GM21723 (cell line): Measurements from ENCODE around the gene RAB23.

Experiments
- ATAC-seq: cut with Tn5 transposase; IDR thresholded peaks from one replicate; pipeline ENCODE4 v1.9.1; 2021; ENCODE audit warnings: mild to moderate bottlenecking, moderate library complexity; ENCODE audit not compliant: unreplicated experiment

RAB23 gene

DNA sequence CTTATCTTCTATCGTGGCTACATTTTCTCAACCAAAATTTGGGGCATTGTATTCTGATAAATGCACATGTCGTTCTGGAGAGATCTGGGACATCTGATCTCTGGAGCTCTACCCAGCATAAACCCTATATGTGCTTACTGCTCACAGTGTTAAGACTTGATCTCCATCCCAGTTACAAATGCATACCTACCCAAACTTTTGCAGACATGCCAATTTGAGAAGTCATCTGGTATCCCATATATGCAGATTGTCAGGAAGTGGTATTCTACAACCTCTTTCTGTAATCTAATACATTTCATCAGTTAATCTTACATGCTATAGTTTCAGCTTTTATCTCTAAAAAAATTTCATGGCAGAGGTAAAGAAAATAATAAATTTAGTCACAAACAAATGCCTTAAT lies 38.8 kb downstream of the RAB23 start:
- no peak for ATAC-seq

DNA sequence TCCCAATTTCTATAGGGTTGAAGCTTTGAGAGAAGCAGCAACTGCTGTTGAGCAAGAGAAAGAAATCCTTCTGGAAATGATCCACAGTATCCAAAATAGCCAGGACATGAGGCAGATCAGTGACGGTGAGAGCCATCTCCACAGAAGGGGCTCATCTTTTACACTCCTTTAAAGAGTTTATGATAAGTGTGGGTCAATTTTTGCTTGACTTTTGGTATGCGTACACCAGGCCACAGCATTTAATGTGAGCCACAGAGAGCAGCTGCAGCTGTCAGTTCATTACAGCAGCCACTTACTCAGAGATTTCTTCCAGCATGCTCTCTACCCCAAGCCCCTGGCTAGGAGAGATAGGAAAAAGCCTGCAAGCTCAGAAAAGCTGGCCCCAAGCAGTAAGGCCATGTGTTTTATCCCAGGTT lies 40.1 kb downstream of the RAB23 start:
- no peak for ATAC-seq

DNA sequence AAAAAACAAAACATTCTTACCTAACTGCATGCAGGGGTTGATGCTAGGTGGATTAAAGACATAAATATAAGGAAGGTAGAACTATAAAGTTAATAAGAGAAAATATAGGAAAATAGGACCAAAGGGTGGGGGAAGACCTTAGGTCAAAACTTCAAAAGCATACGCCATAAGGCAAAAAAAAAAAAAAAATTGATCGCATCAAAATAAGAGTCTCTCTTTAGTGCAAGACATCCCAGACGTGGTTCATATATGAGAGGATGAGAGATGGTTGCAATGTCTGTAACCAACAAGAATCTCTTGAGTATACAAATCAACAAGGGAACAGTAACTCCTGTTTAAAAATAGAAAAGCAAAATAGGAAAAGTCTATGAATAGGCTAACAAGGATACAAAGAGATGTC lies 41.5 kb downstream of the RAB23 start:
- no peak for ATAC-seq

DNA sequence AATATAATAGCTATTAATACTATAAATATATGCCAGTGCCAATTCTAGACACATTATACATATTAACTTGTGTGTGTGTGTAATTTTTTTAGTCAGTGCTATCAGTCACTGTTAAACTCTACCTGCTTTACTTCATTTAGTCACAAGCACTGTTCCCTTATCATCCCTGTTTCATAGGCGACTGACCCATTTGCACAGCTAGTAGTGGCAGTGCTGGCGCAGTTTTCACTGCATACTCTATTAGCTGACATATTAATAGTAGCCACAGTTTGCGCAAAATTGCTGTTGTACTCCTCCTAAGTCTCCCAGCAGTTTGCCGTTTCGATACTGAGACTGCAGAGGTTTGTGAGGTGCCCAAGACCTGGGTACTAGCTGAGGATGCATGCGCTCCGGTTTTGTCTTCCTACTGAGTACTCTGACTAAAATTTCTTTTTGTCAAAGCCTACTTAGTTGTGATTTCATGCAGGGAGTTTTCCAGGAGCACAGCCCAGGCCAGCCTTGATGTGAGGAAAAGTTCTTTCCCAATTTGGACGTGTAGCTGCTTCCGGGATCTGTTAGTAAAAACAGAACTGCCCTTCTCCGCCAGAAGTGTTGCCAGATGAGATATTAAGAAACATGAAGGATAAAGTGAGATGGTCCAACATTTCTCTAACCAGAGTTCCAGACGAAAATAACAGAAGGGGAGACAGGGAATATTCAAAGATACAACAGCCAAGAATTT lies 44.4 kb downstream of the RAB23 start:
- ATAC-seq: no peak

DNA sequence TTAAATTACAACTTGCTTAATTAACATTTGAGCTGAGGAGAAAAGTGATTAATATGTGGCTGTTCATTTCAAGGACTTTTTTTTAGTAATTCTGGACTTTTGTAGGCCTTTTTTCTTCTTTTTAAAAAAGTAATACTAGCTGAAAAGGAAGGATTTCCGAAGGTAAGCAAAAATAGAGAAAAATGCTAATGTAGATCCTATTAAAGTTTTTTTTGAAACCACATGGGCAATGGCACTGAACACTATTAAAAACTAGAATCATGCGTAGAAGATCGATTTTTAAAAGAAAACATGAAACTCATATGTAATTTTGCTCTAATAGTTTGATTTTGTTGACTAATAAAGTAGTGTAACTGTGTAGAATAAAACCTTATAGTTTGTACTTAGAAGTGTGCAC lies 47.6 kb downstream of the RAB23 start:
- ATAC-seq: no peak

DNA sequence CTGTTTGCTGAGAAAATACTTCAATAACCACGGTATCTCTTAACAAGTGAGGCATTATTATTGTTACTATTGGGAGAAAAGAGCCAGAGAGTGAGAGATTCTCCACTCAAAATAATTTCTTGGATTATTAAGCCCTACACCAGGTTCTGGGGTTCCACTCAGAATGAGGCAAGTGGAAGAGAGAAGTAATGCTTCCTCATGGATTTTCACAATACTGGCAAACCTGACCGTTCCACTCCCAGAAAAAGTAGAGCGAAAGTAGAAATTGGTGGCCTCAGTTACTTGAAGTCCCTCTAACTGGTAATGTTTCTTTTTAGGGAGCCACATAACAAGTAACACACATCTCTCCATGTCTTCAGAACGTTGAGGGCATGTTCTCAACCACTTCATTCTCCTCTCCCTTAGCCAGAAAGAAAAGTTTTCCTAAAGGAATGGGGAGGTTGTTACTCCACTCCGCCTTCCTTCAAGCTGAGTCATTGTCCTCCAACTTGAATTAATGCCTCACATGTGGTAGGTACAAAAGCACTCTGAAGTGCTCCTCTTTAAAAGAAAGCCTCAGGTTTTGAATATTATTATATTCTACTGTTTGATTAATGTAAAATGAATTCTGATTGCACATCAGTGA lies 48.1 kb downstream of the RAB23 start:
- no peak for ATAC-seq

DNA sequence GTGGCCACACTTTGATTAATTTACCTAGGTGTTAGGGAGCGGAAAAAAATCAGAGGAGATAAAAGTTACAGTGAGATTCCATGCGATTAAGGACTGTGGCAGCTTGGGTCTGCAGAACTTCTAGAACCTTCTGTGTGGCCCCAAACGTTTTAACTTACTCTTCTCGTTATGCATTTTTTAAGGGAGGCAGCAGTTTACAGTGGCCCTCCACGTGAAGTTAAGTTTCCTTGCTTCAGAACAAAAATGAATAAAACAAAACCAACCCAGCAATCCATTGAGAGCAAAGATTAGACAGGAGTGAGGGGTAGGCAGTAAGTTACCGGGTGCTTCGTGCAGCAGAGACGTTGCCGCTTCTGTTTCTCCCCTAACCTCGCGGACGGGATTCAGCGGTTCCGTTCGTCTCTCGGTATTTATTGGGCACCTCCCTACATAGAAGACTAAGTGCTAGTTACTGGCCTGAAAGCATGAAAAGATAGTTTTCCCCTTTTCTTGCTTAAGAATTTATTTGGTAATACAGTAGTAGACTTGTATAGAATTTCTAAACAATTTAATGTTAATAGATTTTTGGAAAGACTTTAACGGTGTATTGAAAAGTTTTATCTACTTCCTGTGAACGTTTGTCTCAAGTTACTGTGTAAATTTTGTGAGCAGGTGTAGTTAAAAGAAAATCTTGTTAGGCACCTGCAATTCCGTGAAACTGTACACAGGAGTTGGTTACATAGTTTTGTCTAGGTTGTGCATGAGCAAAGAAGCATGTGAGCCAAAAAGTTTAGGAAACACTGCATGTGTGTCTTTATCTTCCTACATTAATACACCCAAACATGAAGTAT lies 48.8 kb downstream of the RAB23 start:
- peak; percentile 24 for ATAC-seq

DNA sequence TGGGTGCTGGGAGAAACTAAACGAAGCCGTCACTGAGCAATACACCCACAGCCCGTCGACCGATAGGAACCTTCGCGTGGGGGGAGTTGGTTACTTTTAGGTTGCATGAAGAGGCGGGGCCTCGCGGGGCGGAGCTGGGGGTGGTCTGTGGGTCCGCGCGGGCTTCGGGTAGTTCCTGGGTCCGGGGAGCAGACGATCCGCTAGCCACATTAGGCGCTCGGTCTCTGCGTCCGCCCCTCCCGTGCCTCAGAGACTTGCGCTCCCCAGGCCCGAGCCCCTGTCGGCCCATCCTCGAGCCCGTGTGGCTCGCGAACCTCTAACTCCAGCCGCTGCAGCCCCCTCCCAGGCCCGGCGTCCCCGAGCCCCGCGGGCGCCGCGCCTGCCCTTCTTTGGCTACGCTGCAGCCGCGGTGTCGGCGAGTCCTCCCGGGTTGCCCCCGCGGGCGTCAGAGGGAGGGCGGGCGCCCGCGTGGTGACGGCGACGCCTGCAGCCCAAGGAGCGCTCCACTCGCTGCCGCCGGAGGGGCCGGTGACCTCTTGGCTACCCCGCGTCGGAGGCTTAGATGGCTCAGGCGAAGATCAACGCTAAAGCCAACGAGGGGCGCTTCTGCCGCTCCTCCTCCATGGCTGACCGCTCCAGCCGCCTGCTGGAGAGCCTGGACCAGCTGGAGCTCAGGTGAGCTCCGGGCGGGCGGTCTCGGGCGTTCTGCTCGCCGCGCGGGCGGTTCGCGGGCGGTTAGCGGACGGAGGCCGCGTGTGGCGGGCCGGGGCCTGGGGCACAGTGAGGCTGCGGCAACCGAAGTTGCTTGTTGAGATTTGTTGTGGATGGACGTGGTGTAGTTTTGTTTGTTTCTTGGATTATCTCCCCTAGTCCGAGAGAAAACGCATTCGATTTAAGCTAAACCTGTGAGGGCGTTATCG lies 49.7 kb downstream of the RAB23 start, which contains the start of gene BAG2:
BAG2 (plus strand) TSS at position 191 of the 920 bp plus-strand sequence; CDS start at position 563, 372 bp downstream.
- ATAC-seq: peak; percentile 90

DNA sequence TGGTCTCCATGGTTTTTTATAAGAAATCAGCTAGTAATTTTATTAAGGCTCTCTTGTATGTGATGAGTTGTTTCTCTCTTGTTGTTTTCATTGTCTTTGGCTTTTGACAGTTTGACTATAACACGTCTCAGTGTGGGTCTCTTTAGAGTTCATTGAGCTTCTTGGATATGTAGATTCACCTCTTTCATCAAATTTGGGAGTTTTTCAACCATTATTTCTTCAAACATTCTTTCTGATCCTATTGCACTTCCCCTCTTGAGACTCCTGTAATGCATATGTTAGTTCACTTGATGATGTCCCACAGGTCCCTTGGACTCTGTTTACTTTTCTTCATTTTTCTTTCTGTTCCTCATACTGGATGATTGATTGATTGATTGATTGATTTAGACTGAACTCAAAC lies 57.0 kb downstream of the RAB23 start:
- no peak for ATAC-seq

DNA sequence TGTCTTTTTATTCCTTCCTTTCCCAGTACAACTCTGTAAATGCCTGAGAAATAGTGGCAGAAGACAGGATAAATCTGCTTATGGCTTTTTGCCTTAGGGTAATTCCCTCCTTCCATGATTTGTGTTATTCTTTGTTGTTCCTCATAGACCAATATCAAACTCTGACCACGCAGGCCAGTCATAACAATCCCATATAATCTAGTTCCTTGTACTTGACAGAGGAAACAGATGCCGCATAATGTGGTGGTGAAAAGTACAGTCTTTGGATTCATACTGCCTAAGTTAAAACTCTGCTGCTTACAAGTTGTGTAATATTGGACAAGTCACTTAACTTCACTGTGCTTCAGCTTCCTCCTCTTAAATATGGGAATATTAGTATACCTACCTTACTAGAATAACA lies 58.2 kb downstream of the RAB23 start:
- ATAC-seq: no peak

DNA sequence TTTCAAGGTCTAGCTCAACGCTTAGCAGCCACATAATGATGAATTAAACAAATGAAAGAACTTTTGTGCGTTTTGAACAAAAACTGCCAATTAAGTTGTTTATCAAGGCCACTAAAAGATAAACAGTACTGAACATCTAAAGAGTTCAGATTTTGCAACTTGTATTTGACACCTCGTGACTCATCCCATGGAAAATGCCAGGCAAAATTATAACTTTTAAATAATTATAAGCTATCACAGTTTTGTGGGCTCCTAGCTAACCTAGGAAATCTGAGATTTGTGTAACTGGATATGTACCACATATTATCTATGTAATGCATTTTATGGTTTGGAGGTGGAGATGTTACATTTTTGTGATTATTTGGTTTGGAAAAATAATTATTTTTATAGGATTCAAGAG lies 59.6 kb downstream of the RAB23 start:
- no peak for ATAC-seq

DNA sequence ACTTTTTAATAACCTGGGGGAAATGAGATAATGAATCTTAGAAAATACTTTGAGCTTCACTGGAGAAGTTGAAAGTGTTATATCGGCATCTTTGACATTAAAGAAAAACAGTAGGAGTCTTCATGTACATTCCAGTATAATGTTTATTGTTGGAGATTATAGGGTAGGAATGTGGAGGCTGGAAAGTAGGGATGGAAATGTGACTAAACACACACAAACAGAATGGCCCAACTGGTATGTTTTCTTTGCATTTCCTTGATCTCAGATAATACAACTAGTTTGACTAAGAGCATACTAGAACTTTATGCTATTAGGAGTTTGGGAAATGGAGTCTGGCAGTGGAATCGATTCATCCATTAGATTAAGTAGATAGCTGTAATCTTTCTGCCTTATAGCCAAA lies 60.1 kb downstream of the RAB23 start:
- no peak for ATAC-seq

DNA sequence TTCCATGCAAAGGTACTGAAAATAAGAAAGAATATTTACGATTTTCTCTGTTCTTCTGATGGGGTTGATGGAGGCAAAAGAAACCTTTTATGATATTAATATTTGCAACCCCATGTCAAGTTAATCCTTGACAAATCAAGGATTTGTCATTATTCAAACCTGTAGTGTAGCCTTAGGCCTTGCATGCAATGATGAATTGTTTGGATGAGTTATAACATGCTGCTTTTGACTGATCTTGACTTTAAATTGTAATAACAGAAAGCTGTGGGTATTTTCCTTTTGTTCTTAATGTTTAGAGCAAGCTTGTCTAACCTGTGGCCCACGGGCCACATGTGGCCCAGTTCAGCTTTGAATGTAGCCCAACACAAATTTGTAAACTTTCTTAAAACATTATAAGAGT lies 63.0 kb downstream of the RAB23 start:
- no peak for ATAC-seq

DNA sequence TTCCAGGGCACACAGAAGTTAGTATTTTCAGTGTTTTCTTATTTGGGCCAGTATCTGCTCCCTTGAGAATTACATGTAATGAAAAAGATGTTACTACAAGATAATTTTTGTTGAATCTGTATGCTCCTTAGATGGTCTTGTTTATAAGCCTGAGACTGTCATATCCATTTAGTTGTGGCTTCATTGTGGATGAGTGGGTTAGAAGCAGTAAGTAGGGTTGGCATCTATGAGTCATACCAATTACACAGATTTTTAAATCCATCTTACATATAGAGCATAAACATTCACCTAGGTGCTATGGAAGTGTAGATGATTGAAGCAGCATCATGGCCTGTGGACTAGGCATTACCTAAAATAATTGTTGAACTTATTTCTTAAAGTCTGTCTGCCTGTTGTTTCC lies 63.4 kb downstream of the RAB23 start:
- ATAC-seq: no peak

DNA sequence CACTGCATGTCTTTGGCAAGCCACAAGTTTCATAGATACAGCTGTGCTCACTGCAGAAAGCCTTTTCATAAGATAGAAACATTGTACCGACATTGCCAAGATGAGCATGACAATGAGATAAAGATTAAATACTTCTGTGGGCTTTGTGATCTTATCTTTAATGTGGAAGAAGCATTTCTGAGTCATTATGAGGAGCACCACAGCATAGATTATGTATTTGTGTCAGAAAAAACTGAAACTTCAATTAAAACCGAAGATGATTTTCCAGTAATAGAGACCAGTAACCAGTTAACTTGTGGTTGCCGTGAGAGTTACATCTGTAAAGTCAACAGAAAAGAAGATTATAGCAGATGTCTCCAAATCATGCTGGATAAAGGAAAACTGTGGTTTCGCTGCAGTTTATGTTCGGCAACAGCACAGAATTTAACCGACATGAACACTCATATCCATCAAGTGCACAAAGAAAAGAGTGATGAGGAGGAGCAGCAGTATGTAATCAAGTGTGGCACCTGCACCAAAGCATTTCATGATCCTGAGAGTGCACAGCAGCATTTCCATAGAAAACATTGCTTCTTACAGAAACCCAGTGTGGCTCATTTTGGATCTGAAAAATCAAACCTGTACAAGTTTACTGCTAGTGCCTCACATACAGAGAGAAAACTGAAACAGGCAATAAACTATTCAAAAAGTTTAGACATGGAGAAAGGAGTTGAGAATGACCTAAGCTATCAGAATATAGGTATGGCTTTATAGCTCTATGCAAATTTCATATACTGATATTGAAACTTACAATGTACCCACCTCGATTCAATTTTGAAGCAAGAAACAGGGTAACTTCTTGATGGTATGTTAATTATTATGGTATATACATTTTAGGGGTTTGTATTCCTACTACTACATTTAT lies 73.9 kb downstream of the RAB23 start:
- no peak for ATAC-seq

DNA sequence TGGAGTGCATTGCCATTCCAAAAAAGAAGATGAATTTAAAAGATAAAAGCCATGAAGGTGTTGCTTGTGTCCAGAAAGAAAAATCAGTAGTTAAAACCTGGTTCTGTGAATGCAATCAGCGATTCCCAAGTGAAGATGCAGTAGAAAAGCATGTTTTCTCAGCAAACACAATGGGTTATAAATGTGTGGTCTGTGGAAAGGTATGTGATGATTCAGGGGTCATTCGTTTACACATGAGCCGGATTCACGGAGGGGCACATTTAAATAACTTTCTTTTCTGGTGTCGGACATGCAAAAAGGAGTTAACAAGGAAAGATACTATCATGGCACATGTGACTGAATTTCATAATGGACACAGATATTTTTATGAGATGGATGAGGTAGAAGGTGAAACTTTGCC lies 74.7 kb downstream of the RAB23 start:
- ATAC-seq: no peak

DNA sequence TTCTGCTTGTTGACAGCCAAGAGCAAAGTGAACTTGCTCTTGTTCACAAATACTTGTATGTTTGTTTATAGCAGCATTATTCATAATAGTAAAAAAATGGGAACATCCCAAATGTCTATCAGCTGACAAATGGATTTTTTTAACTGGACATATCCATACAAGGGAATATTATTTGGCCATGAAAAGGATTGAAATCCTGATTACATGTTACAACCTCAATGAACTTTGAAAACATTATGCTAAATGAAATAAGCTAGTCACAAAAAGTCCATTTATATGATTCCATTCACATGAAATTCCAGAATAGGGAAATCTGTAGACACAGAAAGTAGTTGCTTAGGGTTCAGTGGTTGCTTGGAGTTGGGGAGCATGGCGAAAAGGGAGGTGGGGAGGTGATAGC lies 78.4 kb downstream of the RAB23 start:
- ATAC-seq: no peak

DNA sequence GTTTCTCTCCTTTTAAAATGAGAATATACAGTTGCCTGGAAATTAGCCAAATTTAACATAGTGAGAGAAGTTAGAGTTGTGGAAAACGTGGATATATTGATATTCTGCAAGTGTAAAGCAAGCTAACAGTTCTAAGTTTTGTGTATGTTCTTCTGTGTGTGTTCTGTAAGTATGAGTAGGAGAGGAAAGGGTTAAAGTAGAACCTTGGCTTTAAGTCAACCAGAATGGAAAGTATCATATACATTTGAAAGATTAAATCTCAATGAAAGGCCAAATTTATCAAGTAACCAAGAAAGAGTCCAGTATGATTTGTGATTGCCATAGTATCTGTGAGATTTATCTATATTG lies 80.0 kb downstream of the RAB23 start:
- no peak for ATAC-seq

DNA sequence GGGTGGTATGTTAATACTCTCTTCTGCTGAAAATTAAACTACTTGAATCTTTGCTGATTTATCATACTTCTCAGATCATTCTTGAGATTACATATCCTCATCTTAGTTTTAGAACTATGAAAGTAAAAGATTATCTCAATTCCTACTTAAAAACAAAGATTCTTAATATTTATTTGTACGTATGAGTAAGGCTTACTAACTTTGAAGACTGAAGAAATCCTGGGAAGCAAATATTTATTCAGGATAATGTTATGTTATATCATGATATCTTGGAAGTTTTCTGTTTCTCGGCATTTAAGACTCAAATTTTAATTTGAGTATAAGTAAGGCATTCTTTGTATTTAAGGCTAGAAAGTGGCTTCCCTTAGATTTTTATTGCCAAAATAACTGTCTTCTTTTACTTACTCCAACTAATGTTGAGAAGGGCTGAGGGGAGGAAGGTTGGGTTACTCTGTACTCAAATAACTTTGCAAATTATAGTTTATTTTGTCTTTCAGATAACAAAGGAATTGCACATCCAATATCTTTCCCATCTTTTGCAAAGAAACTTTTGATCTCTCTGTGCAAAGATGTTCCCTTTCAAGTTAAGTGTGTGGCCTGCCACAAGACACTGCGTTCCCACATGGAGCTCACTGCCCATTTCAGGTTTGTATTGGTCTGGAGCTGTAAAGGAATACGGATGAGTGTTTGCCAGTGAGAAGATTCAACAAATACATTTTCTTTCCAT lies 80.5 kb downstream of the RAB23 start:
- no peak for ATAC-seq
